Mesothelial cell of epicardium (in vitro differentiated cells): Measurements from ENCODE around the gene IDE. TPM values are rescaled to one million over a fixed set of nuclear protein-coding genes. Genes with fewer than 3 reads are reported as not detected.

Experiments
- DNase-seq, 2 experiments: peaks; one replicate each; pipeline ENCODE4 v3.0.0; 2021; ENCODE audit warnings: low spot score in 2 of 2; ENCODE audit not compliant: unreplicated experiment in 2 of 2
- H3K27ac Mint-ChIP-seq: 2 replicates; pipeline ENCODE4 v1.8.0; 2021; ENCODE audit warnings: mixed read lengths
- H3K27me3 Mint-ChIP-seq: 2 replicates; pipeline ENCODE4 v1.8.0; 2021; ENCODE audit warnings: low read depth, mixed read lengths
- H3K36me3 Mint-ChIP-seq: 2 replicates; pipeline ENCODE4 v1.8.0; 2021; ENCODE audit warnings: mixed read lengths
- H3K4me1 Mint-ChIP-seq: 2 replicates; pipeline ENCODE4 v1.8.0; 2021; ENCODE audit warnings: mixed read lengths
- H3K4me3 Mint-ChIP-seq: 2 replicates; pipeline ENCODE4 v1.8.0; 2021; ENCODE audit warnings: mild to moderate bottlenecking, moderate library complexity, mixed read lengths
- H3K9me3 Mint-ChIP-seq: 2 replicates; pipeline ENCODE4 v1.8.0; 2021; ENCODE audit warnings: mixed read lengths
- CTCF ChIP-seq: fragments of 200-600 bp; sonication (generic); IDR thresholded peaks from one replicate; pipeline ENCODE4 v1.5.0; 2021; ENCODE audit warnings: antibody characterized with exemption; ENCODE audit not compliant: unreplicated experiment
- total RNA-seq: library from RNA; stranded (reverse); gene quantifications from 3 replicates; pipeline ENCODE4 v1.2.1, GENCODE V29; 2021

Gene IDE
- total RNA-seq, 1 donor from 2014 or later = 30.3 TPM

GRCh38 chr10:92542458-92542857 lies 31.4 kb downstream of the IDE start:
- Mint-ChIP-seq H3K36me3 (peaks cover 1% of the 10 kb centered on the region), H3K9me3 (no peaks in the 10 kb centered on the region), H3K4me3 (no peak overlapping the region), H3K27ac (no peak overlapping the region), H3K4me1 (peaks cover 18% of the 10 kb centered on the region), H3K27me3 (no peaks in the 10 kb centered on the region)
- no peak for DNase-seq
- TF ChIP-seq CTCF = no peak

- H3K4me1 Mint-ChIP-seq = peaks cover 18% of the 10 kb centered on the region
- H3K36me3 Mint-ChIP-seq = peaks cover 4% of the 10 kb centered on the region
- no peak for DNase-seq
- H3K9me3 Mint-ChIP-seq = no peaks in the 10 kb centered on the region
- TF ChIP-seq CTCF = no peak
- no peak overlapping the region for H3K27ac Mint-ChIP-seq
- no peak overlapping the region for H3K4me3 Mint-ChIP-seq
- no peaks in the 10 kb centered on the region for H3K27me3 Mint-ChIP-seq
Observed at GRCh38 chr10:92541583-92541982, 32.3 kb downstream of the IDE start.

- Mint-ChIP-seq H3K27ac (no peak overlapping the region), H3K9me3 (no peaks in the 10 kb centered on the region), H3K4me1 (peaks cover 17% of the 10 kb centered on the region), H3K27me3 (no peaks in the 10 kb centered on the region), H3K36me3 (peaks cover 15% of the 10 kb centered on the region), H3K4me3 (no peak overlapping the region)
- DNase-seq = no peak
- no peak for TF ChIP-seq CTCF
Observed at GRCh38 chr10:92538231-92538958, 35.5 kb downstream of the IDE start.

GRCh38 chr10:92530891-92531535 lies 42.9 kb downstream of the IDE start:
- Mint-ChIP-seq H3K9me3 (no peaks in the 10 kb centered on the region), H3K4me3 (no peak overlapping the region), H3K36me3 (peaks cover 27% of the 10 kb centered on the region)

GRCh38 chr10:92530421-92530820 lies 43.5 kb downstream of the IDE start:
- DNase-seq = no peak
- no peaks in the 10 kb centered on the region for H3K27me3 Mint-ChIP-seq
- H3K4me3 Mint-ChIP-seq = no peak overlapping the region
- no peaks in the 10 kb centered on the region for H3K4me1 Mint-ChIP-seq
- no peak overlapping the region for H3K27ac Mint-ChIP-seq
- no peak for TF ChIP-seq CTCF
- H3K36me3 Mint-ChIP-seq = peaks cover 25% of the 10 kb centered on the region
- H3K9me3 Mint-ChIP-seq = no peaks in the 10 kb centered on the region

More at GRCh38 chr10:92530891-92531535, 42.9 kb downstream of the IDE start:
- no peak for TF ChIP-seq CTCF
- no peaks in the 10 kb centered on the region for H3K4me1 Mint-ChIP-seq
- H3K27ac Mint-ChIP-seq = no peak overlapping the region
- H3K27me3 Mint-ChIP-seq = no peaks in the 10 kb centered on the region
- DNase-seq = no peak
